GM12878 (cell line): Measurements from ENCODE around the gene CRBN. TPM values are rescaled to one million over a fixed set of nuclear protein-coding genes. Genes with fewer than 3 reads are reported as not detected.

Source experiments
- ATAC-seq: fragments of 200-7000 bp; cut with Tn5 transposase; 3 replicates; pipeline ENCODE4 v1.9.1; 2020; ENCODE audit warnings: mild to moderate bottlenecking, moderate library complexity
- BruUV-seq: library from RNA; stranded (reverse); fragments of 400-500 nt; replicated peaks from 2 replicates; lab custom pipeline; 2021; lab: Mats Ljungman, UMichigan
- CTCF ChIA-PET: fragments of 300-600 bp; sonication (Branson Sonifier 250); formaldehyde crosslinking; extraction: SDS; loops from one replicate; lab custom pipeline; 2021; ENCODE audit warnings: inconsistent platforms; lab: Yijun Ruan, JAX
- POLR2A ChIA-PET: fragments of 350-600 bp; formaldehyde crosslinking; extraction: SDS; loops from one replicate; lab custom pipeline; 2021; ENCODE audit warnings: inconsistent platforms; lab: Charles Lee
- RAD21 ChIA-PET: fragments of 300-600 bp; sonication (Branson Sonifier 250); formaldehyde crosslinking; loops from one replicate; lab custom pipeline; 2023; ENCODE audit warnings: antibody characterized with exemption; ENCODE audit not compliant: unreplicated experiment; lab: Charles Lee
- SMC1A ChIA-PET: fragments of 300-600 bp; sonication (Branson Sonifier 250); formaldehyde crosslinking; loops from one replicate; lab custom pipeline; 2023; ENCODE audit not compliant: unreplicated experiment, uncharacterized antibody; lab: Charles Lee
- DNase-seq: peaks from one replicate; pipeline ENCODE4 v3.0.0-alpha.2; 2011; ENCODE audit warnings: low read depth, low spot score
- FAIRE-seq: peaks from 3 replicates; lab custom pipeline; 2011; peaks lifted over from hg19 to GRCh38; lab: Jason Lieb, UNC
- H2AFZ ChIP-seq: 2 replicates; pipeline ENCODE4 v1.6.0; 2011; ENCODE audit warnings: low read depth, low read length, control low read depth; ENCODE audit not compliant: control insufficient read depth
- H3K27ac ChIP-seq: 2 replicates; pipeline ENCODE4 v1.5.1; 2011; ENCODE audit warnings: control low read depth; ENCODE audit not compliant: control insufficient read depth, insufficient read depth
- H3K27me3 ChIP-seq, 2 experiments: replicated peaks in 1 of 2; 2 replicates each; pipeline versions ENCODE4 v1.6.0 to v1.6.1; 2011; ENCODE audit warnings: low read length in 1 of 2; ENCODE audit not compliant: control insufficient read depth in 2 of 2, insufficient read depth in 2 of 2
- H3K36me3 ChIP-seq, 2 experiments: 2 replicates each; pipeline ENCODE4 v1.5.1; 2011; ENCODE audit warnings: low read length in 1 of 2; ENCODE audit not compliant: control insufficient read depth in 2 of 2, insufficient read depth in 2 of 2
- H3K4me1 ChIP-seq: 2 replicates; pipeline ENCODE4 v1.6.1; 2011; ENCODE audit warnings: mild to moderate bottlenecking, low read length, moderate library complexity, mixed read lengths; ENCODE audit not compliant: control insufficient read depth, insufficient read depth
- H3K4me2 ChIP-seq: 2 replicates; pipeline ENCODE4 v1.6.0; 2011; ENCODE audit warnings: control low read depth; ENCODE audit not compliant: control insufficient read depth, insufficient read depth
- H3K4me3 ChIP-seq: fragments of 200-600 bp; sonication (generic); 2 replicates; pipeline ENCODE4 v1.5.1; 2016
- H3K79me2 ChIP-seq: 2 replicates; pipeline ENCODE4 v1.6.0; 2011; ENCODE audit warnings: low read length; ENCODE audit not compliant: control insufficient read depth, insufficient read depth
- H3K9ac ChIP-seq: 2 replicates; pipeline ENCODE4 v1.8.0; 2011; ENCODE audit warnings: low read length, control low read depth, mixed read lengths; ENCODE audit not compliant: control insufficient read depth, insufficient read depth
- H3K9me3 ChIP-seq: replicated peaks from 3 replicates; pipeline ENCODE4 v1.5.1; 2011; ENCODE audit warnings: mild to moderate bottlenecking, low read length; ENCODE audit not compliant: control insufficient read depth, insufficient read depth
- H4K20me1 ChIP-seq: 2 replicates; pipeline ENCODE4 v1.6.0; 2011; ENCODE audit not compliant: control insufficient read depth, insufficient read depth
- ATF7 ChIP-seq: fragments of 450-650 bp; IDR thresholded peaks from 2 replicates; pipeline ENCODE4 v1.6.1; 2016; ENCODE audit warnings: low read depth, mild to moderate bottlenecking
- BHLHE40 ChIP-seq, 2 experiments: fragments of 450-650 bp in 1 of 2; IDR thresholded peaks; 2 replicates each; pipeline ENCODE4 v1.6.1; 2011 to 2017; ENCODE audit warnings: low read depth in 2 of 2, borderline replicate concordance in 1 of 2, improper control_type of control experiment in 1 of 2, low read length in 1 of 2, mild to moderate bottlenecking in 1 of 2
- CREM ChIP-seq: IDR thresholded peaks from 2 replicates; pipeline ENCODE4 v1.6.1; 2014; ENCODE audit warnings: antibody characterized with exemption, low read depth
- EGR1 ChIP-seq, 2 experiments: IDR thresholded peaks; 1 replicate in 1 of 2; 2 replicates in 1 of 2; pipeline ENCODE4 v1.6.1; 2011 to 2012; ENCODE audit warnings: low read depth in 2 of 2, low read length in 2 of 2, borderline replicate concordance in 1 of 2, mild to moderate bottlenecking in 1 of 2, moderate library complexity in 1 of 2
- JUND ChIP-seq: IDR thresholded peaks from 2 replicates; pipeline ENCODE4 v1.6.1; 2012; ENCODE audit warnings: low read depth, mild to moderate bottlenecking, low read length, improper control_type of control experiment, moderate library complexity
- MXI1 ChIP-seq: fragments of 150-350 bp; IDR thresholded peaks from 2 replicates; pipeline ENCODE4 v1.6.1; 2011; ENCODE audit warnings: low read depth, mild to moderate bottlenecking, inconsistent platforms, low read length, improper control_type of control experiment
- RB1 ChIP-seq: fragments of 450-650 bp; formaldehyde crosslinking; IDR thresholded peaks from 2 replicates; pipeline ENCODE4 v1.6.1; 2017; ENCODE audit warnings: mild to moderate bottlenecking, borderline replicate concordance
- RBBP5 ChIP-seq: fragments of 200-600 bp; sonication (generic); conservative IDR thresholded peaks from 2 replicates; pipeline ENCODE4 v1.6.1; 2016
- SMAD1 ChIP-seq: fragments of 450-650 bp; IDR thresholded peaks from 2 replicates; pipeline ENCODE4 v1.6.1; 2018; ENCODE audit warnings: mild to moderate bottlenecking, low read depth; ENCODE audit not compliant: partially characterized antibody
- SMARCA5 ChIP-seq: fragments of 450-650 bp; IDR thresholded peaks from 2 replicates; pipeline ENCODE4 v1.6.1; 2017; ENCODE audit warnings: mild to moderate bottlenecking
- SP1 ChIP-seq: IDR thresholded peaks from one replicate; pipeline ENCODE4 v1.6.1; 2011; ENCODE audit warnings: low read depth, low read length
- ZBED1 ChIP-seq: IDR thresholded peaks from 2 replicates; pipeline ENCODE4 v1.6.1; 2016; ENCODE audit warnings: borderline replicate concordance
- WGBS: methylation state at CpG from one replicate; pipeline ENCODE4 v1.1.6; 2016; ENCODE audit warnings: low lambda C conversion rate; ENCODE audit not compliant: insufficient replicate concordance, insufficient coverage; ENCODE audit errors: missing lambda C conversion rate; 5-methylcytosine and 5-hydroxymethylcytosine counted together
- in situ Hi-C: fragments of 300-500 bp; cut with MboI; formaldehyde crosslinking; loops from 9 replicates; pipeline ENCODE4 v1.14.3; 2018; ENCODE audit warnings: mixed read lengths
- intact Hi-C: fragments of 100-400 bp; cut with micrococcal nuclease; formaldehyde crosslinking; loops from one replicate; pipeline ENCODE4 v1.14.2; 2022; ENCODE audit not compliant: unreplicated experiment
- polyA plus RNA-seq, 11 experiments: library from polyadenylated mRNA; depleted of rRNA in 4 of 11; unstranded in 6 of 11; stranded (reverse) in 5 of 11; fragments of >200 nt; fragmentation: Nextera tagmentation in 4 of 11; fragmentation: Illumina TruSeq in 1 of 11; extraction: Ambion mirVana in 4 of 11; extraction: Trizol in 1 of 11; gene quantifications; 1 replicate in 1 of 11; 2 replicates in 10 of 11; pipeline versions ENCODE4 v1.2.1 to v1.2.3, GENCODE V29; 2011 to 2016; ENCODE audit warnings: inconsistent platforms in 2 of 11, missing spikeins in 2 of 11, low read depth in 1 of 11
- total RNA-seq, 4 experiments: library from RNA; depleted of rRNA in 3 of 4; stranded (reverse); fragments of >200 nt in 3 of 4; fragmentation: Illumina TruSeq in 1 of 4; extraction: Trizol in 1 of 4; gene quantifications; 2 replicates each; pipeline versions ENCODE4 v1.2.1 to v1.2.3, GENCODE V29; 2013 to 2021
- TF ChIP-seq, protein P1 (sequence below): IDR thresholded peaks from 2 replicates; pipeline ENCODE4 v1.6.1; 2012; ENCODE audit warnings: mild to moderate bottlenecking, low read depth, low read length
- TF ChIP-seq, protein P2 (sequence below): fragments of 450-650 bp; conservative IDR thresholded peaks from 2 replicates; pipeline ENCODE4 v1.6.1; 2017; ENCODE audit warnings: mild to moderate bottlenecking, moderate library complexity
- TF ChIP-seq, protein P3 (sequence below): fragments of 450-650 bp; IDR thresholded peaks from 2 replicates; pipeline ENCODE4 v1.6.1; 2017; ENCODE audit warnings: mild to moderate bottlenecking, moderate library complexity

Gene CRBN
- total and polyA plus RNA-seq, 10 of the 15 experiments (the other 5 are each of a cell fraction or from before 2014, with no cell fraction given): 21.7 to 115 (median 35.8) TPM

DNA sequence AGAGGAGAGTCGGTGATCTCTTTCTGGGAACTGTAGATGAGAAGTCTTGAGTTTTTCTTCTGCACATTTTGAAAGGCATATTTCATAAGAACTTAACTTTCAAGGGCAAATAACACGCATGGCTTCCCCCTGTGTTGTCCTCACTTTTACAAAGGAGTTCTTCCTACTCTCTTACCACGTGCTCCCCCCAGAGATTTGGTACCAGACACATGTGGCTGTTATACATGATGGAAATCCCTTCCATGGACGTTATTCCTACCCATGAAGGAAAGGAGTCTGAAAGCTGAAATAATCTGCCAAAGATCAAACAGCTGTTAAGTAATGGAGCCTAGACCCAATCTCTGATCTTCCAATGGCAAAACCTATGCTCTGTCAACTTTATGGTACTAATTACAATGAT lies 73.7 kb downstream of the CRBN start (continued):
- TF ChIP-seq, protein P1, sequence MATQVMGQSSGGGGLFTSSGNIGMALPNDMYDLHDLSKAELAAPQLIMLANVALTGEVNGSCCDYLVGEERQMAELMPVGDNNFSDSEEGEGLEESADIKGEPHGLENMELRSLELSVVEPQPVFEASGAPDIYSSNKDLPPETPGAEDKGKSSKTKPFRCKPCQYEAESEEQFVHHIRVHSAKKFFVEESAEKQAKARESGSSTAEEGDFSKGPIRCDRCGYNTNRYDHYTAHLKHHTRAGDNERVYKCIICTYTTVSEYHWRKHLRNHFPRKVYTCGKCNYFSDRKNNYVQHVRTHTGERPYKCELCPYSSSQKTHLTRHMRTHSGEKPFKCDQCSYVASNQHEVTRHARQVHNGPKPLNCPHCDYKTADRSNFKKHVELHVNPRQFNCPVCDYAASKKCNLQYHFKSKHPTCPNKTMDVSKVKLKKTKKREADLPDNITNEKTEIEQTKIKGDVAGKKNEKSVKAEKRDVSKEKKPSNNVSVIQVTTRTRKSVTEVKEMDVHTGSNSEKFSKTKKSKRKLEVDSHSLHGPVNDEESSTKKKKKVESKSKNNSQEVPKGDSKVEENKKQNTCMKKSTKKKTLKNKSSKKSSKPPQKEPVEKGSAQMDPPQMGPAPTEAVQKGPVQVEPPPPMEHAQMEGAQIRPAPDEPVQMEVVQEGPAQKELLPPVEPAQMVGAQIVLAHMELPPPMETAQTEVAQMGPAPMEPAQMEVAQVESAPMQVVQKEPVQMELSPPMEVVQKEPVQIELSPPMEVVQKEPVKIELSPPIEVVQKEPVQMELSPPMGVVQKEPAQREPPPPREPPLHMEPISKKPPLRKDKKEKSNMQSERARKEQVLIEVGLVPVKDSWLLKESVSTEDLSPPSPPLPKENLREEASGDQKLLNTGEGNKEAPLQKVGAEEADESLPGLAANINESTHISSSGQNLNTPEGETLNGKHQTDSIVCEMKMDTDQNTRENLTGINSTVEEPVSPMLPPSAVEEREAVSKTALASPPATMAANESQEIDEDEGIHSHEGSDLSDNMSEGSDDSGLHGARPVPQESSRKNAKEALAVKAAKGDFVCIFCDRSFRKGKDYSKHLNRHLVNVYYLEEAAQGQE: no peak
- no peak for TF ChIP-seq JUND
- TF ChIP-seq ATF7: no peak
- no peak for TF ChIP-seq SMAD1

DNA sequence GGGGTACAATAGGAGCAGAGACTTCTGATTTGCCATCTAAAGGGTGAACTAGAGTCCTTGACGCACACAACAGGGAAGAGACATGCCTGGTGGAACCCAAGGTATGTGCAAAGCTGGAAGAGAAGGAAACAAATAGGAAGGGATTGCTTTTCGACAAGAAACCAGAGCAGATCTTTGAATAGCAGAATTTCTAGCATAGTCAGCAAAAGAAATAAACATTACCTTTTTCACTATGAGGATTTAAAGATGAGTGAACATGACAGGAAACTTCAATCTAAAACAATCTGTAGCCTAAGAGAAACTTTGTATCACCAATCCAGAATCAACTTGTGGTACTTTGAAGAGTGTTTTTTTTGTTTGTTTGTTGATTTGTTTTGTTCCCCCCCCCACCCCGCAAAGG lies 74.2 kb downstream of the CRBN start:
- H3K4me2 ChIP-seq: no peak overlapping the region
- H4K20me1 ChIP-seq: no peaks in the 10 kb centered on the region
- no peak for FAIRE-seq
- ATAC-seq: no peak
- no TSS peak for BruUV-seq
- ChIA-PET POLR2A (no interaction called here), RAD21 (no interaction called here), SMC1A (no interaction called here), CTCF (no interaction called here)
- H3K9me3 ChIP-seq: no peaks in the 10 kb centered on the region
- no peak overlapping the region for H3K27ac ChIP-seq
- H3K27me3 ChIP-seq: no peaks in the 10 kb centered on the region
- intact Hi-C loops: no loop called here
- no peak for DNase-seq
- in situ Hi-C loops: no loop called here
- WGBS: 69% methylated on average over 3 of the region's 3 CpGs
- H3K36me3 ChIP-seq: no peaks in the 10 kb centered on the region
- H3K4me3 ChIP-seq: no peak overlapping the region
- H3K9ac ChIP-seq: no peak overlapping the region
- no peak overlapping the region for H2AFZ ChIP-seq
- H3K79me2 ChIP-seq: no peaks in the 10 kb centered on the region
- H3K4me1 ChIP-seq: peaks cover 43% of the 10 kb centered on the region
- no peak for TF ChIP-seq CREM
- no peak for TF ChIP-seq SMARCA5
- no peak for TF ChIP-seq RB1
- TF ChIP-seq, protein P2, sequence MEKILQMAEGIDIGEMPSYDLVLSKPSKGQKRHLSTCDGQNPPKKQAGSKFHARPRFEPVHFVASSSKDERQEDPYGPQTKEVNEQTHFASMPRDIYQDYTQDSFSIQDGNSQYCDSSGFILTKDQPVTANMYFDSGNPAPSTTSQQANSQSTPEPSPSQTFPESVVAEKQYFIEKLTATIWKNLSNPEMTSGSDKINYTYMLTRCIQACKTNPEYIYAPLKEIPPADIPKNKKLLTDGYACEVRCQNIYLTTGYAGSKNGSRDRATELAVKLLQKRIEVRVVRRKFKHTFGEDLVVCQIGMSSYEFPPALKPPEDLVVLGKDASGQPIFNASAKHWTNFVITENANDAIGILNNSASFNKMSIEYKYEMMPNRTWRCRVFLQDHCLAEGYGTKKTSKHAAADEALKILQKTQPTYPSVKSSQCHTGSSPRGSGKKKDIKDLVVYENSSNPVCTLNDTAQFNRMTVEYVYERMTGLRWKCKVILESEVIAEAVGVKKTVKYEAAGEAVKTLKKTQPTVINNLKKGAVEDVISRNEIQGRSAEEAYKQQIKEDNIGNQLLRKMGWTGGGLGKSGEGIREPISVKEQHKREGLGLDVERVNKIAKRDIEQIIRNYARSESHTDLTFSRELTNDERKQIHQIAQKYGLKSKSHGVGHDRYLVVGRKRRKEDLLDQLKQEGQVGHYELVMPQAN: no peak
- TF ChIP-seq EGR1 (IDR thresholded peaks at IDR 0.05; ENCODE audit: borderline replicate concordance in 1 of 2, low read depth in 2 of 2, low read length in 2 of 2): no peak
- TF ChIP-seq SP1: no peak
- TF ChIP-seq ZBED1: no peak
- TF ChIP-seq BHLHE40 (IDR thresholded peaks at IDR 0.05; ENCODE audit: borderline replicate concordance in 1 of 2, low read depth in 2 of 2, low read length in 1 of 2): no peak
- no peak for TF ChIP-seq RBBP5
- no peak for TF ChIP-seq ATF7
- TF ChIP-seq MXI1: no peak
- TF ChIP-seq, protein P3, sequence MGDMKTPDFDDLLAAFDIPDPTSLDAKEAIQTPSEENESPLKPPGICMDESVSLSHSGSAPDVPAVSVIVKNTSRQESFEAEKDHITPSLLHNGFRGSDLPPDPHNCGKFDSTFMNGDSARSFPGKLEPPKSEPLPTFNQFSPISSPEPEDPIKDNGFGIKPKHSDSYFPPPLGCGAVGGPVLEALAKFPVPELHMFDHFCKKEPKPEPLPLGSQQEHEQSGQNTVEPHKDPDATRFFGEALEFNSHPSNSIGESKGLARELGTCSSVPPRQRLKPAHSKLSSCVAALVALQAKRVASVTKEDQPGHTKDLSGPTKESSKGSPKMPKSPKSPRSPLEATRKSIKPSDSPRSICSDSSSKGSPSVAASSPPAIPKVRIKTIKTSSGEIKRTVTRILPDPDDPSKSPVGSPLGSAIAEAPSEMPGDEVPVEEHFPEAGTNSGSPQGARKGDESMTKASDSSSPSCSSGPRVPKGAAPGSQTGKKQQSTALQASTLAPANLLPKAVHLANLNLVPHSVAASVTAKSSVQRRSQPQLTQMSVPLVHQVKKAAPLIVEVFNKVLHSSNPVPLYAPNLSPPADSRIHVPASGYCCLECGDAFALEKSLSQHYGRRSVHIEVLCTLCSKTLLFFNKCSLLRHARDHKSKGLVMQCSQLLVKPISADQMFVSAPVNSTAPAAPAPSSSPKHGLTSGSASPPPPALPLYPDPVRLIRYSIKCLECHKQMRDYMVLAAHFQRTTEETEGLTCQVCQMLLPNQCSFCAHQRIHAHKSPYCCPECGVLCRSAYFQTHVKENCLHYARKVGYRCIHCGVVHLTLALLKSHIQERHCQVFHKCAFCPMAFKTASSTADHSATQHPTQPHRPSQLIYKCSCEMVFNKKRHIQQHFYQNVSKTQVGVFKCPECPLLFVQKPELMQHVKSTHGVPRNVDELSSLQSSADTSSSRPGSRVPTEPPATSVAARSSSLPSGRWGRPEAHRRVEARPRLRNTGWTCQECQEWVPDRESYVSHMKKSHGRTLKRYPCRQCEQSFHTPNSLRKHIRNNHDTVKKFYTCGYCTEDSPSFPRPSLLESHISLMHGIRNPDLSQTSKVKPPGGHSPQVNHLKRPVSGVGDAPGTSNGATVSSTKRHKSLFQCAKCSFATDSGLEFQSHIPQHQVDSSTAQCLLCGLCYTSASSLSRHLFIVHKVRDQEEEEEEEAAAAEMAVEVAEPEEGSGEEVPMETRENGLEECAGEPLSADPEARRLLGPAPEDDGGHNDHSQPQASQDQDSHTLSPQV: no peak
